ENCODE measurements around the gene TJAP1. TPM values are rescaled to one million over a fixed set of nuclear protein-coding genes. Genes with fewer than 3 reads are reported as not detected.
A peak's percentile ranks its signal among the peaks of the same experiment; 100 is the strongest.

TJAP1 gene
- total RNA-seq, 6 experiments from 2014 or later, result 9.2 to 16.0 (median 12.9) TPM

GRCh38 chr6:43481075-43481474 is 3.7 kb downstream of the TJAP1 start:
- DNase-seq, result no peak
- Histone ChIP-seq H3K4me1 (peaks cover 0 to 30% (median 6%) of the 10 kb centered on the region in 4 donors), H3K9me3 (no peaks in the 10 kb centered on the region), H3K27ac (no peak overlapping the region), H3K27me3 (no peaks in the 10 kb centered on the region), H3K4me3 (no peak overlapping the region), H3K36me3 (no peaks in the 10 kb centered on the region)
- intact Hi-C loops (cut with DNase I), result no loop called here
- 78% methylated on average over 2 of the region's 2 CpGs for WGBS (ENCODE audit: insufficient coverage, low coverage, low lambda C conversion rate, missing lambda C conversion rate)
- TF ChIP-seq POLR2A (IDR thresholded peaks at IDR 0.05) (no peak), CTCF (IDR thresholded peaks at IDR 0.05) (no peak)
- no peak for ATAC-seq

GRCh38 chr6:43481591-43482236 is 4.3 kb downstream of the TJAP1 start:
- intact Hi-C loops (cut with DNase I), result no loop called here
- H3K27me3 ChIP-seq, result no peaks in the 10 kb centered on the region
- H3K4me3 ChIP-seq, result no peak overlapping the region
- peaks cover 0 to 30% (median 6%) of the 10 kb centered on the region in 4 donors for H3K4me1 ChIP-seq
- H3K27ac ChIP-seq, result no peak overlapping the region
- DNase-seq (no peak), ATAC-seq (peak in 3 of 4 donors; percentile 19 to 35 (median 30))
- no peaks in the 10 kb centered on the region for H3K9me3 ChIP-seq
- TF ChIP-seq CTCF (IDR thresholded peaks at IDR 0.05), result no peak
- no peak for TF ChIP-seq POLR2A (IDR thresholded peaks at IDR 0.05)
- 40% methylated on average over 11 of the region's 11 CpGs for WGBS (ENCODE audit: insufficient coverage, low coverage, low lambda C conversion rate, missing lambda C conversion rate)
- H3K36me3 ChIP-seq, result no peaks in the 10 kb centered on the region

GRCh38 chr6:43488667-43489276 is 11.4 kb downstream of the TJAP1 start:
- H3K27me3 ChIP-seq, result no peaks in the 10 kb centered on the region
- no peak for ATAC-seq
- H3K4me3 ChIP-seq, result no peak overlapping the region
- TF ChIP-seq POLR2A (IDR thresholded peaks at IDR 0.05), result no peak
- no peak for TF ChIP-seq CTCF (IDR thresholded peaks at IDR 0.05)
- DNase-seq, result no peak
- H3K36me3 ChIP-seq, result no peaks in the 10 kb centered on the region
- WGBS (ENCODE audit: insufficient coverage, low coverage, low lambda C conversion rate, missing lambda C conversion rate), result 81% methylated on average over 4 of the region's 4 CpGs
- H3K4me1 ChIP-seq, result peaks cover 0 to 5% (median 2%) of the 10 kb centered on the region in 4 donors
- no peaks in the 10 kb centered on the region for H3K9me3 ChIP-seq
- intact Hi-C loops (cut with DNase I), result loop anchor here in 1 of 2 donors (5.0 kb wide), 1 partner anchor 86 kb away; no protein-coding TSS in a partner anchor
- no peak overlapping the region for H3K27ac ChIP-seq

GRCh38 chr6:43489277-43490072 is 12.1 kb downstream of the TJAP1 start:
- intact Hi-C loops (cut with DNase I), result loop anchor here in 1 of 2 donors (5.0 kb wide), 1 partner anchor 87 kb away; no protein-coding TSS in a partner anchor
- WGBS (ENCODE audit: insufficient coverage, low coverage, low lambda C conversion rate, missing lambda C conversion rate), result 75% methylated on average over 2 of the region's 12 CpGs
- DNase-seq, result no peak
- ATAC-seq, result no peak
- Histone ChIP-seq H3K4me1 (peaks cover 0 to 10% (median 4%) of the 10 kb centered on the region in 4 donors), H3K27me3 (no peaks in the 10 kb centered on the region), H3K36me3 (no peaks in the 10 kb centered on the region), H3K4me3 (no peak overlapping the region), H3K9me3 (no peaks in the 10 kb centered on the region), H3K27ac (no peak overlapping the region)
- TF ChIP-seq CTCF (IDR thresholded peaks at IDR 0.05) (no peak), POLR2A (IDR thresholded peaks at IDR 0.05) (no peak)
